ENCODE measurements around the gene GDNF. TPM values are rescaled to one million over a fixed set of nuclear protein-coding genes. Genes with fewer than 3 reads are reported as not detected.
A peak's percentile ranks its signal among the peaks of the same experiment; 100 is the strongest.

Gene GDNF
- total and polyA plus RNA-seq, 4 donors, result 0.09 to 0.25 TPM; not detected in 2

DNA sequence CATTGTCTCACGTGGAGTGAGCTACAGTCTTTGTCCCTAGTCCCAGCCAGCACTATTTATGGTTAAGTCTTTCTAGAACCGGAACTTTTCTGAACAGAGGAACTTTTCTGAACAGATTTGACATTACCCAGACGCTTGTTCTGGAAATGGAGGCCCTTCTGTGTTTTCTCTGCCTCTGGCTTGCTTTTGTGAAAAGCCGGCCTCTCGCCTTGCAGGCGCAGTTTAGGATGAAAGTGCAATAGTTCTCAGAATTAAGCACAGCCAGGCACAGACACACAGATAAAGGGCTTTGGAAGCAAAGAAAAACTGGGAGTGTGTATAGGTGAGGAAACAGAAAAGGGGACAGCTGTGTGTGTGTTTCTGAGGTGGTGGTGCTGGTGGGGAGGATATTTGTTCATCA lies 5.9 kb downstream of the GDNF start:
- Histone ChIP-seq H3K27ac (ENCODE audit: low read depth in 1 of 2, low read length in 2 of 2) (no peak overlapping the region), H3K4me3 (ENCODE audit: low read depth in 1 of 3, low read length in 3 of 3) (no peak overlapping the region), H3K27me3 (ENCODE audit: control insufficient read depth in 4 of 4, insufficient read depth in 4 of 4, low read length in 3 of 4) (peaks cover 0 to 3% (median 0%) of the 10 kb centered on the region in 4 donors), H3K4me1 (ENCODE audit: control insufficient read depth in 4 of 4, insufficient read depth in 4 of 4, low read length in 3 of 4) (peaks cover 9 to 36% (median 29%) of the 10 kb centered on the region in 4 donors), H3K36me3 (ENCODE audit: control insufficient read depth in 4 of 4, insufficient read depth in 3 of 4, low read depth in 1 of 4, low read length in 3 of 4) (no peaks in the 10 kb centered on the region), H3K9ac (ENCODE audit: low read depth in 1 of 2, low read length in 2 of 2) (no peak overlapping the region), H3K9me3 (ENCODE audit: control insufficient read depth in 4 of 4, low read length in 3 of 4) (no peaks in the 10 kb centered on the region)
- TF ChIP-seq RXRA (IDR thresholded peaks at IDR 0.05) (no peak), TAF1 (conservative IDR thresholded peaks at IDR 0.05) (no peak), NR2F2 (IDR thresholded peaks at IDR 0.05) (peak; percentile 28), HNF4G (IDR thresholded peaks at IDR 0.05) (no peak), JUND (IDR thresholded peaks at IDR 0.05) (no peak), FOXA1 (IDR thresholded peaks at IDR 0.05) (no peak)
- TF ChIP-seq, protein P1, sequence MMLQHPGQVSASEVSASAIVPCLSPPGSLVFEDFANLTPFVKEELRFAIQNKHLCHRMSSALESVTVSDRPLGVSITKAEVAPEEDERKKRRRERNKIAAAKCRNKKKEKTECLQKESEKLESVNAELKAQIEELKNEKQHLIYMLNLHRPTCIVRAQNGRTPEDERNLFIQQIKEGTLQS (IDR thresholded peaks at IDR 0.05), result no peak
- DNase-seq (ENCODE audit: low spot score), result no peak
- WGBS, result 73% methylated on average over 6 of the region's 6 CpGs

DNA sequence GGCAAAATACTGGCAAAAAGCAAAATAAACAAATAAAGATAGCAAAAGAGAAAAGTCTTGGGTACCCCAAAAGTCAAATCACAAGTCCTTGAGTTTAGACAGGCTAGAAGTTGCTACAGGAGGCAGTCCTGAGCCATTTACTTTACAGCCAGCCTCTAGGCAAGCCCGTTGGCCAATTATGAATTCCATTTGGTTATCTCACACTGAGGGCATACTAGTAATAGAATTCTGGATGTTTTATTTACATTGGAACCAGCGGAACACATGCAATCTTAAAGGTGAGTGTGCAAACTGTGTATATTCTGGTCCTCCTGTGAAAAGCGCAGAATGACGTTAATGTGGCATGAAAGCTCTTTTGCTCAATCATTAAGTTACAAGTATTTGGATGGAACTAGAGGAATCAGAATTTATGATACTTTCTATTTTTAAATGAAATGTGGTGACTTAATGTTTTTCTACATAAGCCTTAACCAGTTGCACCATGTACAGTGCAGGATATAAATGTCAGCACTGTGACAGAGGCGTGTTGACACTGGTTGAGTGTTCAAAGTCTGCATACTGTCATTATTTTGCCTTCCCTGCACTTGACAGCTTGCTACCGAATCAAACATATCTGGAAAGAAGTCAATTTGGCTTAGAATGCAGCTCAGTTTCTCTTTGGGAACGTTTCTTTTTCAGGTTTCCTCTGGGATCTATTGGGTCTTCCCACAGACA lies 7.9 kb downstream of the GDNF start:
- no peak for TF ChIP-seq YY1 (IDR thresholded peaks at IDR 0.05)
- TF ChIP-seq, protein P2, sequence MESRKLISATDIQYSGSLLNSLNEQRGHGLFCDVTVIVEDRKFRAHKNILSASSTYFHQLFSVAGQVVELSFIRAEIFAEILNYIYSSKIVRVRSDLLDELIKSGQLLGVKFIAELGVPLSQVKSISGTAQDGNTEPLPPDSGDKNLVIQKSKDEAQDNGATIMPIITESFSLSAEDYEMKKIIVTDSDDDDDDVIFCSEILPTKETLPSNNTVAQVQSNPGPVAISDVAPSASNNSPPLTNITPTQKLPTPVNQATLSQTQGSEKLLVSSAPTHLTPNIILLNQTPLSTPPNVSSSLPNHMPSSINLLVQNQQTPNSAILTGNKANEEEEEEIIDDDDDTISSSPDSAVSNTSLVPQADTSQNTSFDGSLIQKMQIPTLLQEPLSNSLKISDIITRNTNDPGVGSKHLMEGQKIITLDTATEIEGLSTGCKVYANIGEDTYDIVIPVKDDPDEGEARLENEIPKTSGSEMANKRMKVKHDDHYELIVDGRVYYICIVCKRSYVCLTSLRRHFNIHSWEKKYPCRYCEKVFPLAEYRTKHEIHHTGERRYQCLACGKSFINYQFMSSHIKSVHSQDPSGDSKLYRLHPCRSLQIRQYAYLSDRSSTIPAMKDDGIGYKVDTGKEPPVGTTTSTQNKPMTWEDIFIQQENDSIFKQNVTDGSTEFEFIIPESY (IDR thresholded peaks at IDR 0.05), result no peak
- TF ChIP-seq, protein P3, sequence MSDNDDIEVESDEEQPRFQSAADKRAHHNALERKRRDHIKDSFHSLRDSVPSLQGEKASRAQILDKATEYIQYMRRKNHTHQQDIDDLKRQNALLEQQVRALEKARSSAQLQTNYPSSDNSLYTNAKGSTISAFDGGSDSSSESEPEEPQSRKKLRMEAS (IDR thresholded peaks at IDR 0.05), result no peak
- peak; percentile 7 to 10 for TF ChIP-seq HNF4A (conservative IDR thresholded peaks at IDR 0.05)
- WGBS, result 56% methylated on average over 7 of the region's 7 CpGs
- Histone ChIP-seq H3K36me3 (ENCODE audit: control insufficient read depth in 4 of 4, insufficient read depth in 3 of 4, low read depth in 1 of 4, low read length in 3 of 4) (no peaks in the 10 kb centered on the region), H3K9ac (ENCODE audit: low read depth in 1 of 2, low read length in 2 of 2) (no peak overlapping the region), H3K27ac (ENCODE audit: low read depth in 1 of 2, low read length in 2 of 2) (no peak overlapping the region), H3K9me3 (ENCODE audit: control insufficient read depth in 4 of 4, low read length in 3 of 4) (no peaks in the 10 kb centered on the region), H3K27me3 (ENCODE audit: control insufficient read depth in 4 of 4, insufficient read depth in 4 of 4, low read length in 3 of 4) (peaks cover 0 to 3% (median 0%) of the 10 kb centered on the region in 4 donors), H3K4me1 (ENCODE audit: control insufficient read depth in 4 of 4, insufficient read depth in 4 of 4, low read length in 3 of 4) (peaks cover 5 to 16% (median 11%) of the 10 kb centered on the region in 4 donors), H3K4me3 (ENCODE audit: low read depth in 1 of 3, low read length in 3 of 3) (no peak overlapping the region)
- DNase-seq (ENCODE audit: low spot score), result no peak

DNA sequence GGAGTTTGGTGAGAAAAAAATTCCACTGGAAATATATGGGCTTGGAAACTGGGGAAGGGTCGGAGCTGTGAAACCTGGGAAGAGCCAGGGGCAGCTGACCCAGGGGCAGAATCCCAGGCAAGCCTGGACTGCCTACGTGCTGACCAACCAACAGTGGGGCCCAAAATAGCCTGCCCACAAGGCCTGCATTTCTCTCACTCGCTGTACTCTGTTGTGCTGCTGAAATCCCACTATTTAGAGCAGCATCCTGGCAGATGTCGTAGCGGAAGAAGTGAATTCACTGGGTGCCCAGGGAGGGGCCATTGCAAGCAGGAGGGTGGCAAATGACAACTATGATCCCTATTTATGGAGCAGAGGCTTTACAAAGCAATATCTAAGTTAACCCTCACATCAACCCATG lies 9.5 kb downstream of the GDNF start:
- 90% methylated on average over 5 of the region's 5 CpGs for WGBS

More for the DNA sequence above, 9.5 kb downstream of the GDNF start:
- H3K27ac ChIP-seq (ENCODE audit: low read depth in 1 of 2, low read length in 2 of 2), result no peak overlapping the region
- no peaks in the 10 kb centered on the region for H3K9me3 ChIP-seq (ENCODE audit: control insufficient read depth in 4 of 4, low read length in 3 of 4)
- TF ChIP-seq JUND (IDR thresholded peaks at IDR 0.05), result no peak
- no peak for TF ChIP-seq RAD21 (IDR thresholded peaks at IDR 0.05)
- TF ChIP-seq HNF4A (conservative IDR thresholded peaks at IDR 0.05), result no peak
- TF ChIP-seq GABPA (IDR thresholded peaks at IDR 0.05 in 1 of 2, conservative IDR thresholded peaks at IDR 0.05 in 1 of 2), result no peak
- TF ChIP-seq RXRA (IDR thresholded peaks at IDR 0.05), result no peak
- no peak for TF ChIP-seq NR2F2 (IDR thresholded peaks at IDR 0.05)
- no peak for DNase-seq (ENCODE audit: low spot score)
- no peak overlapping the region for H3K4me3 ChIP-seq (ENCODE audit: low read depth in 1 of 3, low read length in 3 of 3)
- H3K4me1 ChIP-seq (ENCODE audit: control insufficient read depth in 4 of 4, insufficient read depth in 4 of 4, low read length in 3 of 4), result peaks cover 0 to 9% (median 3%) of the 10 kb centered on the region in 4 donors
- no peaks in the 10 kb centered on the region for H3K36me3 ChIP-seq (ENCODE audit: control insufficient read depth in 4 of 4, insufficient read depth in 3 of 4, low read depth in 1 of 4, low read length in 3 of 4)
- no peak overlapping the region for H3K9ac ChIP-seq (ENCODE audit: low read depth in 1 of 2, low read length in 2 of 2)
- no peaks in the 10 kb centered on the region for H3K27me3 ChIP-seq (ENCODE audit: control insufficient read depth in 4 of 4, insufficient read depth in 4 of 4, low read length in 3 of 4)

All from liver (tissue), 9 donors.